HCEC 1CT (cell line): Measurements from ENCODE around the gene NT5C.

ENCODE experiments used
- DNase-seq: peaks from one replicate; pipeline ENCODE4 v3.0.0-alpha.2; 2017

NT5C gene

DNA sequence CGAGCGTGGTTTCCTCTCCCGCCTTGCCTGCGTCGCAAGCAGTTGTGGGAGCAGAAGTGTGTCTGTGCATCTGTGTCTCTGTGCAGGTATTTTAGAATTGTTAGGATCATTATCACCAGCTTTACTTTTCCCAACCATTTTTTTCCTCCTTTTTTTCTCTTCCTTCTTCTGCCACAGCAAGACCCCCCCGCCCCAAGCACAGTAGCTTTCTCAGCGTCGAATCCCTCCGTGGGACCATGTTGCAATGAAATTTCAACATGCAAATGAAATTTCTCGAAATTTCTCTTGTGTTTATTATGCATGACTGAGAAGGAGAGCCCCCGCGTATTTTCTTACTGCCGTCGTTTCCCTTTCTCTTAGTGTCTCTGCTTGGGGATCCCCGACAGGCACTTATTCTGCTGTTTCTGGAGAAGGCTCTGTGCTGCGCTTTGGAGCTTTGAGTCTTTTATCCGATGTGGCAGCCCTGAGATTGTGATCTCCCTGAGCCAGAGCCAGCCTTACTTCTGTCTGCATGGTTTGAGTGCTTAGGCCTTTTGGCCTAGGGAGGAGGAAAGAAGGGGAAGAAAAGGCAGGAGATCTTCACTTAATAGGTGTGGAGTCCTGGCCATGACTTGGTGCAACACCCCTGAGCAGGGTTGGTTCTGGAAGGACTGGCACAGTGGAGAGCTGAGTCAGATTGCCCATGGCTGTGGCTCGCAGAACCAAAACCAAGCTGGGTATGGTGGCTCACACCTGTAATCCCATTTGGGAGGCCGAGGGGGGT is 16.8 kb downstream of the NT5C start:
- no peak for DNase-seq

DNA sequence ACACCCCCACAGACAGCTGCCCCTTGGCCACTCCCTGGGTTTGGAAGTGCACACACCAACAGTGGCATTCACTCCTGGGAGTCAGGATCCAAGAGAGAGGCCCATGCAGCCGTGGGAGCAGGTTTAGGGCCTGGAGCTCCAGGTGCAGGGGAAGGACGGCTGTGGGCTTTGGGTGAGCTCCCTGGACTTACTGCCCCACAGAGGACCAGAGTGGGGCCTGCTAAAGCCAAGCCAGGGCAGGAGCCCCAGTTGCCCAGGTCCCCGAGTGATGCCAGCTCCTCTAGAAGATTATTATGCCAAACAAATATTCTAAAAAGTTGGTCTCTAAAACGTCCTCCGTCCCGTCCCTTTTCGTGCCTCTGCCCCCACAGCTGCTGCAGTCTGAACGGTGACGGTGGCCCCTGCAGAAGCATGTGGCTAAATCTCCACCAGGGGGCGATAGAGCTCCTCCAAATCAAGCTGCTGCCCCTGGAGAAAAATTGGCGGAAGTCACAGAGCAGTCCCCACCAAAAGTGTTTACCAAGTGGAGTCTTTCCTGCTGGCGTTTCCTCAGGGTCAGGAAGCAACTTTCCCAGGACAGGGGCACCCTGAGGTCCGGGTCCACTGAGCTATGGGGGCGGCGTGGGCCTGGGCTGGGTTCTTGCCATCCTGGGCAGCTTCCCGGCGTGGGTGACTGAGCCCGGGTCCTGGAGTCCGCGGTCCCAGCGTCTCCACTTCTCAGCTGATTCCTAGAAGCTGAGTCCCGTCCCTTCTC is 17.6 kb downstream of the NT5C start:
- peak; percentile 87 for DNase-seq

DNA sequence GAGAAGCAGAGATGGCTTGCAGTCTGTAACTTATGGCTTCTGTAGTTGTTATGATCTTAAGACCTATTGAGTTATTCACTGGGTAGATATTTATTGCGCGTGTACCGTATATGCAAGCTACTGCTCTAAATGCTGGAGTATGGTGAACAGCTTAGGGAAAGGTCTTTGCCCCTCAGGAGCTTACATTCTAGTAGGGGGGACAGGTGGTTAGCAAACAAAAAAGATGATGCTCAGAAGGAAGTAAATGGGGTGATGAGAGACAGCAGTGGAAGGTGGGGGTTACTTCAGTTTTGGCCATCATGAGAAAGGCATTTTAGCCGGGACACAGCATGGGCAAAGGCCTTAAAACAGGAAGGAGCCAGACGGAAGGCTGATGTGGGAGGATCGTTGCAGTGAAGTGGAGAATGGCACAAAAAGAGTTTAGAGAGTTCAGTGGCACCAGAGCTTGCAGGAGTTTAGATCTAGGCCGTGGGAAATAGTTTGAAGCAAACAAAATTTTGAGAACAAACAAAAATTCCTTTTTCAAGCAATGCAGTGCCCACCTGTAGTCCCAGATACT is 19.7 kb downstream of the NT5C start:
- no peak for DNase-seq

DNA sequence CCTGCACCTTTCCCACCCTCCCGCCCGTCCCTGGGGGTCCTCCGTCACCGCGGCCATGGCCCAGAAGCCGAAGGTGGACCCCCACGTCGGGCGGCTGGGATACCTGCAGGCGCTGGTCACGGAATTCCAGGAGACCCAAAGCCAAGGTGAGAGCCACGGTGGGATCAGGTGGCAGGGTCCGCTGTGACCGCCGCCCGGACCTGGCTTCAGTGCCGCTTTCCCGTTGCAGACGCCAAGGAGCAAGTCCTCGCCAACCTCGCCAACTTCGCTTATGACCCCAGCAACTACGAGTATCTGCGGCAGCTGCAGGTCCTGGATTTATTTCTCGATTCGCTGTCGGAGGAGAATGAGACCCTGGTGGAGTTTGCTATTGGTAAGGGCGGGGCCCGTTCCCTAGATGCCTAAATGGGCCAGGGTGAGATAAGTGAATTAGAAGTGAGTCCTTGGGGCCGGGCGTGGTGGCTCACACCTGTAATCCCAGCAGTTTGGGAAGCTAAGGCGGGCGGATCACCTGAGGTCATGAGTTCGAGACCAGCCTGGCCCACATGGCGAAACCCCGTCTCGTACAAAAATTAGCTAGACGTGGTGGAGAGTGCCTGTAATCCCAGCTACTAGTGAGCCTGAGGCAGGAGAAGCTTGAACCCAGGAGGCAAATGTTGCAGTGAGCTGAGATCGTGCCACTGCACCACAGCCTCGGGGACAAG is 21.2 kb downstream of the NT5C start:
- no peak for DNase-seq

DNA sequence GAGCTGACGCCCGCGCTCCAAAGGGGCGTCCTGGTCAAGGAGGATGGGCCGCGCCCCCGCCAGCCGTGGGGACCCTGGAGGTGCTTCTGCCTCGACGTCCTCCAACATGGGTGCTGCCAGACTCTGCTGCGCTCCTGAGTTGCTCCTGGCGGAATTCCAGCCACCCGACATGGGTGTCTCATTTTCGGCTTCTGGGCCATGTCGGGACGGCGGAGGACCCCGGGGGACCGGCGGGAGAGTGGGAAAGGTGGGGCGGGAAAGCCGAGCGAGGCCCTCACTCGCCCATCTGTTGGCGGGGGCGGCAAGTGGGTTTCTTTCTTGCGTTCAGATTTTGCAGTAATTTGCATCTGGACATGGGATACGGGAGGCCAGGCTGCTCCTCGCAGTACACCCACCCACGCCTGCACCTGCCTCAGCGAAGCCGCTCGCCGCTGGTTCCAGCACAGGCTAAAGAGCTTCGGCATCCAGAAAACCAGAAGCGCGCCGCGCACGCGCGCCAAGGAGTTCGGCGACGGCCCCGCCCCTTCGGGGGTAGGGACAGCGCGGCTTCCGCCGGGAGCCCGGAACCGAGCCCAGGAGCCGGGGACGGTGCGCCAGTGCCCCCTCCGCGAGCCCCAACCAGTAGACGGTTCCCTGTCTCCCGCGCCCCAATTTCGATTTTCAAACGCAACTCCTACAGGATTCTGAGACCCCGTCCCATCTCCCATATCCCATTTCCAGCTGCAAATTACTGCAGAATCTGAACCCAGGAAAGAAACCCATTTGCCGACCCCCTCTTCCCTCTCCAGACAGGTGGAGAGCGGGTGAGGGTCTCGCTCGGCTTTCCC is 21.9 kb downstream of the NT5C start, which contains the start of gene ARMC7:
Gene ARMC7, plus strand, starts transcription at position 563 of the 827 bp plus-strand sequence. CDS start 320 bp downstream, outside the sequence.
- peak; percentile 77 for DNase-seq

DNA sequence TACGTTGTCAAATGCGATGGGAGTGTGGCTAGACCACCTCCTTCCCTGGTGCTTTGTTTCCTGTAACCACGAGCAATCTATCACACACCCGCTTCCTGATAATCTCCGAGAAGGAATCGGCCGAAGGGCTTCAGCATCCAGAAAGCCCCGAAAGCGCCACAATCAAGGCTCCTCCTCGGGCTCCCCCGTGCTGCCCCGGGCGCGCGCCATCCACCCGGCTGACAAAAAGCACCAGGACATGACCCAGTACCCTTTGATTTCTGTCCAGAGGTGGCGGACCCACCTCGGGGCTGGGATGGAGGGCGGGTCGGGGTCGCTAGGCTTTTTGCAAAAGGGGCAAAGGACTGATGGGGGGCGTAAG is 22.5 kb downstream of the NT5C start:
- no peak for DNase-seq

DNA sequence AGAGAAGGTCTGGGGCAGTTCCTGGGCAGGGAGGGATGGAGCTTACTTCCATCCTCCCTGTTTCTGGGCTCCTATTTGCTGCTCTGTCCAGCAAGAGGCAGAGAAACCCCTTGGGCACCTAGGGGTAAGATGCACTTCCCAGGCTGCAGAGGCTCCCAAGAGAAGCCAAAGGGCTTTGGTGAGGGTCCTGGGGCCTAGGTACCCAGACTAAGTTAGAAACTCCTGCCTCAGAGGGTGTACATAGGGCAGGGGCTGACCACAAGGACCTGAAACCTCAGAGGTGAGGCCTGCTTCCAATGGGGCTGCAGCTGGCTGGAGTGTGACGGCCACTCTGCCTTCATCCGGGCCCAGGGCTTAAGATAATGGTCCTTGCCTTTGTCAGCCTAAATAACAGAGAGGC is 23.3 kb downstream of the NT5C start:
- no peak for DNase-seq

DNA sequence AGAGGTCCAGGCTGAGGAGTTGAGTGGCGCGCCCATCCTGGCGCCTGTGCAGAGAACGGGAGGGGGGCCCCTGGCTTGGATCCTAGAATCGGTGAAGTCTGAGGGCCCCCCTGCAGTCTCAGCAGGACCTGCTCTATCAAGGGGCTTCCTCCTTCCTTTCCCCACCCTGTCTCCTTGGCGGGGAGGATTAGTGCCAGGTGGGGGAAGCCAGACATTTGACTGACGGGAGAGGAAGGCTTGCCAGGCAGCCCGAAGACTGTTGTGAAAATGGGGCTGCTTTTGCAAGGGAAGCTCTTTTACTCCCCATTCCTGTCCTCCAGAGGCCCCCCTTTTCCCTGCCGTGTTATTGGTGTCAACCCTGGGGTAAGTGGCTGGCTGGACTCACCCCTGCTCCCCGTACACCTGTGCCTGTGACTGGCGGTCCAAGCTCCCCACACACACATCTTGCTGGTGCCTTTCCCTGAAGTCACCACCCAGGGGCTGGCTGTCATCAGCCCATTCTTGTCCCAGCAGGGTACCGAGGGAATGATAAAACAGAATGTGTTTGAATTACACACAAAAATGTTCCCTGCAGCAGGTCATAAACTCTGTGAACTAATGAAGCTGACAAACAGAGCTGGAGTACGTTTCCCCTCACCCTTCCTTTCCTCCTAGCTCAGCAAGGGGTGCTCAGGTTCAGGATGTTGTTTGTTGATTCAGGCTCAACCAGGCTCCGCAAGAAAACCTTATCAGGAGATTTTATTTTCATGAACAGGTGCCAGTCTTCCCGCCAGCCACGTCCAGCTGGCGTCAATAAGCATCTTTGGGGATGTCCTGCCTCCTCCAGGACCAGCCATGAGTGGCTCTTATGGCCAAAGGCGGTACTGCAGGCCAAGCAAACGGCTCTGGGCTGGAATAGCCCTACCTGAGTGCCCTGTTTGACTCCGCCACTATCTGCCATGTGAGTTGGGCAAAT is 26.1 kb downstream of the NT5C start:
- DNase-seq: no peak

DNA sequence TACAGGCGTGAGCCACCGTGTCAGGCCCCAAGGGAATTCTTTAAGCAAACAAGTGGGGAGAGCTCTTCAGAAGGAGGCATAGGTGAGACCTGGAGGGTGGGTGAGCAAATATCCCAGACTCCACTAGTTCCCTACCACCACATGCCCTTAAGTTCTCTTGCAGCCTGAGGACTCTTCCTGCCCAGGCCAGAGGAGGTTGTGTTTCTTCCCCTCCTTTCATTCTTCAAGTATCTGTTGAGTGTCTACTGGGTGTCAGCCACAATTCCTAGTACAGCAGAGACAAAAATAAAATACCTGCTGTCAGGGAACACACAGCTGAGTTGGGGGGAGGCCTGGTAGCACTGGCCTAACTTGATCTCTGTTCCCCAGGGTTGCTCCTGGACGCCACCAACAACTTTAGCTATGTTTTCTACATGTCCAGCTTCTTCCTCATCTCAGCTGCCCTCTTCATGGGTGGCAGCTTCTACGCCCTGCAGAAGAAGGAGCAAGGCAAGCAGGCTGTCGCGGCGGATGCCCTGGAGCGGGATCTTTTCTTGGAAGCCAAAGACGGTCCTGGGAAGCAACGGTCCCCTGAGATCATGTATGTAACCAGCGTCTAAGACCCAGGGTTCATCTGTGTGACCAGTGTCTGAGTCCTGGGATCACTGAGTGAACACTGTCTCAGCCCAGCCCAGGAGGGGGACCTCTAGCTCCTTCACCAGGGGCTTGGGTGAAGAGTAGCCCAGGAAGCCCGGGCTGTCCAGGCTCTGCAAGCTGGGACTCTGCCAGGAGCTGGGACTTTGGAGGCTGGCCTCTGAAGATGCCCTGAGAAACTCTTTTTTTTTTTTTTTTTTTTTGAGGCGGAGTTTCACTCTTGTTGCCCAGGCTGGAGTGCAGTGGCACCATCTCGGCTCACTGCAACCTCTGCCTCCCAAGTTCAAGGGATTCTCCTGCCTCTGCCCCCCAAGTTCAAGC is 27.7 kb downstream of the NT5C start:
- DNase-seq: no peak

DNA sequence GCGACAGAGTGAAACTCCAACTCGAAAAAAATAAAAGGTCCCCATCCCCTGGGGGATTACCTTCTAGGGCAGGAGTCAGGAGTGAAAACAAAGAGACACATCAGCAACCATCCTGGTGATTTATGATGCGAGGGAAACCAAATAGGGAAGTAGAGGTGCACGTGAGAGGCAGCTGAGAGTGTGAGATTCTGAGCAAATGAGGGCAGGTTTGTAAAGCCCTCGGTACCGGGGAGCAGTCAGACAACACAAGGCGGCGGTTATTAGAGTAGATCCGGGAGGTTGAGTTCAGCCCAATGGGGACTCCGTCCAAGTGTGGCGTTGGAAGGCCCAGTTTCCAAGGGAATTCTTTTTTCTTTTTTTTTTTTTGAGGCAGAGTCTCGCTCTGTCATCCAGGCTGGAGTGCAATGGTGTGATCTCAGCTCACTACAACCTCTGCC is 29.1 kb downstream of the NT5C start:
- DNase-seq: no peak

DNA sequence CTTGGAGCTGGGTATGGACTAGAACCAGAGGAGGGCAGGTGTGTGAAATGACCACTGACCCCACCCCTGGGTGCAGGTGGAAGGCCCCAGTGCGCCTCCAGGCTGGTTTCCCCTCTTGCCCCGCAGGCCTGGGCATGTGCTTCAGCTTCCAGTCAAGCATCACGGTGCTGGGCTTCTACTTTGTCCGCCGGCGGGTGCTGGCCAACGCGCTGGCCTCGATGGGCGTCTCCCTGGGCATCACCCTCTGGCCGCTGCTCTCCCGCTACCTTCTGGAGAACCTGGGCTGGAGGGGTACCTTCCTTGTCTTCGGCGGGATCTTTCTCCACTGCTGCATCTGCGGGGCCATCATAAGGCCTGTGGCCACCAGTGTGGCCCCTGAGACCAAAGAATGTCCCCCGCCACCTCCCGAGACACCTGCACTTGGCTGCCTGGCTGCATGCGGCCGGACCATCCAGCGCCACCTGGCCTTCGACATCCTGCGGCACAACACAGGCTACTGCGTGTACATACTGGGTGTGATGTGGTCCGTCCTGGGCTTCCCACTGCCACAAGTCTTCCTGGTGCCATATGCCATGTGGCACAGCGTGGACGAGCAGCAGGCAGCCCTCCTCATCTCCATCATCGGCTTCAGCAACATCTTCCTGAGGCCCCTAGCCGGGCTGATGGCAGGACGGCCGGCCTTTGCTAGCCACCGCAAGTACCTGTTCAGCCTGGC is 31.5 kb downstream of the NT5C start:
- no peak for DNase-seq

DNA sequence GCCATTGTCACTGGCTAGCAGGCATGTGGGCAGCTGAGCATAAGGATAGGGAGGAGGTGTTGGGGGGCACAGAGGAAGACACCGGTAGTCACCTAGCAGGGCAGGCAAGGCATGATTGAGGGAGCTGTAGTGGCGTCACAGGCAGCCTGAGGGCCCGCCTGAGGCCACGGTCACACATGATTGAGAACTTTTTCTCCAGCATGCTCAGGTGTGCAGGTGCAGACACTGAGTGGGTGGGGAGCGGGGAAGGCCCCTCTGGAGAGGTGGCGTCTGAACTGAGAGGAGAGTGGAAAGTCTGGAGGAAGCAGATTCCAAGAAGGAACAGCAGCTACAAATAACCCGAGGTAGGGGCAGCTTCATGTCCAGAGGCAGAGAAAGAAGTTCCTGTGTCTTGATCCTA is 32.7 kb downstream of the NT5C start:
- DNase-seq: no peak

DNA sequence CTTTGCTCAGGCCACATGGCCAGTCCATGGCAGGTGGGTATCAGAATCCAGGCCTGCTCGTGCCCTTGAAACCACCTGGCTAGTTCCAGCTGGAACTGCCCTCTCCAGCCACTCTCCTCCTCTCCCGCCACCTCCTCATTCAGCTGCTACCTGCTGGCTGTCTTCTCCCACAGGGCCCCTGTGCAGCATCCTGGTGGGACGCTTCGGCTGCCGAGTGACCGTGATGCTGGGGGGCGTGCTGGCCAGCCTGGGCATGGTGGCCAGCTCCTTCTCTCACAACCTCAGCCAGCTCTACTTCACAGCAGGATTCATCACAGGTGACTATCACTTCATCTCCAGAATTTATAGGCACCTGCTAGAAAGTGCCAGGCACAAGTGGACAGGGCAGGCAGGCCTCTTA is 33.7 kb downstream of the NT5C start:
- no peak for DNase-seq

DNA sequence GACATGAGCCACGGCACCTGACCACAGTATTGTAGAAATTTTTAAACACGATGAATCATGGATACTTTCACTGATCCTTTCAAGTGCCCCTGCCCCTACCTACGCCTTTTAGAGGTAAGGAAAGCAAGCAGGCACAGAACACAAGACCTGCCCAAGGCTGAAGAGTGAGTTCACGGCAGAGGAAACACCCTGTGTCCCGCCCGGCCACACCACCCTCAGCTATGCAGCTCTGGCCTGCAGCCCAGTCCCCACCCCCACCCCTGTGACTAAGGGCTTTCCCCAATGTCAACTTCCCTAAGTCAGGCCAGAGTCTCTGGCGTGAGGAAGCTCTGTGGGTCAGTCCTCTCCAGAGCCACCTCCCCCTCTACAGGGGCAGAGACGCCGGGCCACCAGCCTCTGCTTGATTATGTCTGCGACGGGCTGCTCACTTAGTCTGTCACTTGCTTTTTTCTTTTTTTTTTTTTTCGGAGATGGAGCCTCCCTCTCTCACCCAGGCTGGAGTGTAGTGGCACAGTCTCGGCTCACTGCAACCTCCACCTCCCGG is 35.4 kb downstream of the NT5C start:
- DNase-seq: peak; percentile 69

DNA sequence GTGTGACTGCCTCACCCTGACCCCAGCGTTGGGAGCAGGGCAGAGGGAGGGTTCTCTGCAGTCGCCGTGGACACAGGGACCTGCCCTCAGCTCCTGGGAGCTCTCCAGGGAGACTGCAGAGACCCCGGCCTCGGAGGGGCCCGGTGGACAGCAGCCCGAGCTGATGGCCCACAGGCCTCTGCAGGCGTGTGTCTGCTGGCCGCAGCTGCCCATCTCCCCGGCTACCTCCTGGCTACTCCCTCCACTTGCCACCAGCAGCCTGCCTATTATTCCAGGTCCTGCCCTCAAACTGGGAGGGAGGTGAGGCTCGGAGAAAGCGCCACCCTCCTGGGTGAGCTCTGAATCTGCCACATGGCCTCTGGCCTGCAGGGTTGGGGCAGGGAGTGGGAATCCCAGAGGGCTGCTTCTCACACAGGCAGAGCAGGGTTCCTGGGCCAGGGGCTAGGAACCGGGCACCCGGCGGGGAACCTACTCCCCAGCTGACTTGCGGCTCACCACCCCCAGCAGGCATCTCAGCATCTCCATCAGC is 36.6 kb downstream of the NT5C start:
- no peak for DNase-seq

DNA sequence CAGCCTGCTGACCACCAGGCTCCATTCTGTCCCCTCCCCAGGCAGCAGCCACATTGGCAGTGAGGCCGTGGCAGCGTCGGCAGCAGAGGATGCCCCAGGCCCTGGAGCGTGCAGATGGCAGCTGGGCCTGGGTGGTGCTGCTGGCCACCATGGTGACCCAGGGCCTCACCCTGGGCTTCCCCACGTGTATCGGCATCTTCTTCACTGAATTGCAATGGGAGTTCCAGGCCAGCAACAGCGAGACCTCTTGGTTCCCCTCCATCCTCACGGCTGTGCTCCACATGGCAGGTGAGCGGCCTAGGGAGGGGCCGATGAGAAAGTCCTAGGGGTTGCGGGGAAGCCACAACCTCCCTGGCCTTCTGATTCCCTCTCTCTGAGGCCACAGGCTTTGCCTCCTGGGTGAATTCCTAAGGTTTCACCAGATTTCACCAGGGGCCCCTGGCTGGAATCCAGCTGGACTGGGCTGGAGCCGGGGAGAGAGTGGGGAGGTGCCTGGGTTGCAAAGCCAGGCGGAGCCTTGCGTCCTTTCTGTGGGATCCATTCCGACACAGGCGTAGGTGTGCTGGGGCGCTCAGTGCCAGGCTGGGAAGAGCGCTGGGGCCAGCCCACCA is 37.9 kb downstream of the NT5C start:
- no peak for DNase-seq

DNA sequence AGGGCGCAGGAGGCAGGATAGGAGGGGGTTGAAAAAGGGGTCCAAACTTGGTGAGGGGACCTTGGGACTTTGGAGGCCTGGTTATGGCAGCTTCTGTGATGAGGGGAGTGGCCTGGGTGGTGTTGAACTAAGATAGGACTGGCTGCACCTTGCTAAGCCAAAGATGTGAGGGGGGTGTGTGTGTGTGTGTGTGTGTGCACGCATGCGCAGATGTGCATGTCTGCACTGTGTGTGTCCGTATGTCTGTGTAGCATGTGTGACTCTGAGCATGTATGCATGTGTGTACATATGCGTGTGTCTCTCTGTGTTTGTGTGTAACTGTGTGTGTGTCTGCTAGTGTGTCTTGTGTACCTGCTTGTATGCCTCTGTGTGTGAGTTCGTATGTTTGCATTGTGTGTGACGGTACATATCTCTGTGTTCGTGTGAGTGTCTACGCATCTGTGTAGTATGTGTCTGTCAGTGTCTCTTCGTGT is 39.7 kb downstream of the NT5C start:
- no peak for DNase-seq
